ENCODE measurements around the gene ESX1.
"Not testable (repeated sequence)": the region's sequence is repeated elsewhere in the genome, so short reads cannot be mapped to it uniquely, and the experiment has no call there.

Gene ESX1

DNA sequence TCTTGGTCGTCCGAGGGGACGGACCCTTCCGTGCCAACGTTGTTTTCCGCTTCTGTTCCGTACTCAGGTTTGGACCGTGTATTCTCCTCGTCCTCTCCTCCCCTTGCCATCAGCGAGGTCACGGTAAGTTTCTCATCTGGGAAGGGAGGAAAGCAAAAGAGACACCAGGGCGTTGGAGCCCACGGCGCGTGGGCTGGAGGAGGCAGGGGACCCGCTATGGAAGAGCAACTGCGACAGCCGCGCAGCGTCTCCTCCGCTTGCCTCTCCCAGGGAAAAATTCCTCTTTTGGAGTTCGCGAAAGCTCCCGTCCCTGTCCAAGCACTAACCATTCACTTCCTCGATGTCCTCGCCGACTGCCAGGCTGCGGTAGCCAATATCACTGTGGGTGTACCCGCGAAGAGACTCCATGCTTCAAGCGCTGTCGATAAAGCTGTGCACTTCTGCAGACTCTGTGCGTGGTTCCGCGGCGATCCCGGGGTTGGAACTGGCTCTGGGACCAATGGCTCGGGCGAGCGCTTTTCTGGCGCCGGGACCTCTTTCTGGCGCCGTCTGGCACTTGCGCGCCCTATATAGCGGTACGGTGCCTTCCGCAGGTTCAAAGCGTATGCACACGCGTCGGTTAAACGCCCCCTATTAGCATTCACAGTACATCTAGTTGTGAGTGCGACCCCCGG lies at the start of gene ESX1:
Gene ESX1, minus strand, starts transcription at position 492 of the 674 bp plus-strand sequence. Its CDS starts 84 bp downstream, at position 408.
- no peak for DNase-seq (ENCODE audit: low read depth)

DNA sequence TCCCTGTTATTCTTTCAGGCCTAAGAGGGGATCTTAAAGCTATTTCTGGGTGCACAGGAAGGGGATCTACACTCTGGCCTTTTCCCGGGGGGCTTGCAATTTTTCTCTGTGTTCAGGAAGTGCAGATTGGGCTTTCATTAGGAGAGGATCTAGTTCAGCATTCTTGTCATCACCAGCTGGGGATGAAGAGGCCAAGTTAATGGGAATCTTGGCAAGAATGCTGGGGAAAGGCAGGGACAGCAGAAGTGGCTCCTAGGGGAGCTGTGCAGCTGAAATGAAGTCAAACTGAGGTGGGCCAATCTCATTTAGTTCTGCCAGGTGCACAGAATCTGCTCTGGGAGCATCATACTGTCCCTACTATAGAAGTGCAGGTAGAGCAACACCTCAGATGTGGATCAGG lies 40.9 kb upstream of the ESX1 start:
- DNase-seq (ENCODE audit: low read depth) = no peak

DNA sequence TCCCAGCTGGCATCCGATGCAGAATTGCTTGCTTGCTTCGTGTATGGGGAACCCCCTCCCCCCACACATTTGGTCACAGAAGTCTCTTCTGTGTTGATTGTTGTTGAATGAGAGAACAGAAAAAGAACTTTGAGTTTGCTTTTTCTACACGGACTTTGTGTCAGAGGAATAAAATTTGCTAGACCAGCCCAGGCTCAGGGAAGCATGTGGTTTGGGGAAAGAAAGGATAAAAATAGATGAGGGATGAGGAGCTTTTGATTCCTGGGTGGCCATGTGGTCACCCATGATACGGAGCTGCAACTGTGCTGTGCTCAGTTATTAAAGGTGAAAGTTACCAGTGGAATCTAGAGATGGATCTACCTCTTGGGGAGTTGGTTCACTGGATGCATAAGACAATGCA lies 34.2 kb upstream of the ESX1 start:
- DNase-seq (ENCODE audit: low read depth) = peak; percentile 9

DNA sequence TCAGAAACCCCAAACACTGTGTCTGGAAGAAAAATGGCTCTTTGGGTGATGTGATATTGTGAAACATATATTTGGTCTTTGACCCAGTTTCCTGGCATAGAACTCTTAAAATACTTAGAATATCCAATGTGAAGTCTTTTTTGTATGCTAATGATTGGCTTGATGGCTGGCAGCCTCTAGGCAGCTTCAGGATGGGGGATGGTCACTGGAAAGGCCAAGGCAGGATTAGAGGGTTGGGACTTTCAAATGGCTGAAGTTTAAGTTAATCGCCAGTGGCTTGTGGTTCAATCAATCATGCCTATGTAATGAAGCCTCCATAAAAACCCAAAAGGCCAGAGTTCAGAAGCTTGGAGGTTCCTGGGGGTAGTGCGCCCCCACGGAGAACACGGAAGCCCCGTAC lies 33.5 kb upstream of the ESX1 start:
- no peak for DNase-seq (ENCODE audit: low read depth)

DNA sequence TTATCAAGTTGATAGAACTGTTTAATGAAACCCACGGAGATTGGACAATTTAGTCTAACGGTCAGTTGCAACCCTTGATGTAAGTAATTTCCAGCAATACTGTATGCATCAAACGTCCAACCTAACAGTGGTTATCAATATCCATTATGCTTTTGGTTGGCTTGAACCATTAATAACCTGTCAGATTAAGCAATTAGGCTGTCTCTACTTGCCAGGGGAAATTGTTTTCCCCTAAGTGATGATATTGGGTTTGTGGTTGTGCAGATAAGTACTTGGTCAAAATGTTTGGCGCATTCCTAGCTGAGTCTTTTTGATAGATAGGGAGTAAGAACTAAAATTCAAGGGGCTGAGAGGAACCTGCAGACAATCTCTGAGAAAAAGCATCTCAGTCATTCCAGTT lies 30.5 kb upstream of the ESX1 start:
- no peak for DNase-seq (ENCODE audit: low read depth)

DNA sequence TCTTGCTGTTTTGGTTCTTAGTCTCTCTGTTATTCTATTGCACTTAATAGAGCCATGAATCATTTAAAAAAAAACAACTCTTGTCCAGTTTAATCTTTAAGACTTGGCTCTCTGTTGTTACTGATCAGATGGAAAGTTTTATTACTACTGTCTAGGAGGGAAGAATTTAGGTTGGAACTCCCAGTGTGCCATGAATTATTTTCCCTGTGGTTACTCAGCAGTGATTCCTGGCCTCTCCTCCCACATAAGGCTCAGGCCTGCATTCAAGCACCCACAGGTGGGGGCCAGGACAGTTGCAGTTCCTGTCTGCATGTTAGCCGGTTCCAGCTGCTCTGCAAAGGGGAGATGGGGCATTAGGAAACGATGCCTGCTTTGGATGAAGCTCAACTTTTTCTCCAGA lies 29.8 kb upstream of the ESX1 start:
- peak; percentile 20 for DNase-seq (ENCODE audit: low read depth)

DNA sequence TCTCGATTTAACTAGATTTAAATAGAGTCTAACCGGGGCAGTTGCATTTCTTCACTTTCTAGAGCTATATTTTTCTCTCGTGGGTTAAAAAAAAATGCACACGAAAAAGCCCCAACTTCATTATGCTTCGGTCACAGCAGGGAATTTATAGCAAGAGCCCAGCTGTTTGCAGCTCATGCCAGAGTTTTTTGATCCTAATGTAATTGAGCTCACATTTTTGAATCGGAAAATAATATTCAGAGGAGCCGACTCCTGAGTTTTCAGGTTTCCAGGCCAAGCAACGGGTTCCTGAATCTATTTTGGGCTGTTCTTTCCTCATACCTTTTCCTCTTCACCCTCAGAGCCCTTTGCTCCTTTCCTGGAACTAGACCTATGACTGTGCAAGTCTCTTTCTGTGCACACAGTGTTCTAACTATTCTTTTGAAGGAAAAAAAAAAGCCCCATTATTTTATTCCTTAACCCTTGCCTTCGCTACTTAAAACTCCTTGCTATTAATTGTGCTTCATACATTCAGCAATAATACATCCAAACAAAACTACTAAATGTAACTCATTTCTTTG lies 27.5 kb upstream of the ESX1 start:
- no peak for DNase-seq (ENCODE audit: low read depth)

DNA sequence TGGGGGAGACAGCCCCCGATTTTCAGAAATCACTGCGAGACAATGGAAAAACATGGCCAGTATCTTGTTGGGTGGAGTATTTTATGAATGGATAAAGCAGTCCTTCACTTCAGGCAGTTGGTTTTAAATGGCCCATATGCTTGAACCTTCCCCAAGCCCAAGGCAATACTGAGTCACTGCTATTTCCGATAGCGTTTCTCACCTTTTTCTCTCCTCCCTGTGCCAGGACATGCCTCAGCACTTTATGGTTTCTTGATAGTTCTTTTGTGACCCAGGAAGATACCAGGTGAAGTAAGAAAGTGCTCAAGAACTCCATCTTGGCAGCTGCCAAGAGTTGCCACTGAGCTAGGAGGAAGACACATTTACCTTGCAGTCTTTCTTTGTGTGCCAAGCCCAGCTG lies 26.8 kb upstream of the ESX1 start:
- no peak for DNase-seq (ENCODE audit: low read depth)

DNA sequence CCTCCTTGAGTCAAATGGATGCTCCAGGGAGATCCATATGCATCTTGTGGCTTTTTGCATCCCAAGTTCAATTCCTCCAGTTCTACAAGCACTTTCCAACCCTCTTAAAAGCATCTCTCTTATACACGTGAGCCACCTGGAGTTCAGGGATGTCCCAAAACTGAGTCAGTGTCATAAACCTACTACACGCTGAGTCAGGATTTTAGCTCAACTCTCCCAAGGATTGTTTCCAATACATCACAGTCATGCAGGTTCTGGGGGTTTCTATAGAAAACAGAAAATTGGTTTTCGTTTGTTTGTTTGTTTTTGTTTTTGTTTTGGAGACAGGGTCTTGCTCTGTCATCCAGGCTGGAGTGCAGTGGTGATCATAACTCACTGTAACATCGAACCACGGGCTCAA lies 25.9 kb upstream of the ESX1 start:
- no peak for DNase-seq (ENCODE audit: low read depth)

DNA sequence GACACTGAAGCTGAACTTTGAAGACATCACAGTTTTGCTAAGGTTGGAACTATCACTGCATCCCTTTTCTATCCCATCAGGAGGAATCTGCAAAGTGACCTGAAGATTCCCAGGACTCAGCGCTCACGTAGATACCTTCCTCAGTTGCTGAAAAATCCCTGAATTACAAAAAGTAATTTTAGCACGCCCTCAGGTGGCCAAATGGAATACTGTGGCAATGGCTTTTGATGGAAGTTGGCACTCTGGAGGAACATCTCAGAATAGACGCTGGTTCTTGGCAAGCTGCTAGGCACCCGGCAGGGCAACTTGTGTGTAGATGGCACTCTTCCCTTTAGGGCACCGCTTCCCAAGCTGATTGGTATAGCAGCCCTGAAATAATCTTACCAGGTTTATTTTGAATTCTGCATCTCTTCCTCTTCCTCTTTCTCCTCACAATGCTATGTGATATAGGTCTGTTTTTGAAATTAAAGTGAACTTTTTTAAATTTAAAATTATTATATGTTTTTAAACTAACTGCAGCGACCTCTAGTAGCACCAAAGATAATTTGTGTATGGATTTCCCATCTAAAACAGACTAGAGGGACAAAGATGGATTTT lies 16.3 kb upstream of the ESX1 start:
- peak; percentile 34 for DNase-seq (ENCODE audit: low read depth)

DNA sequence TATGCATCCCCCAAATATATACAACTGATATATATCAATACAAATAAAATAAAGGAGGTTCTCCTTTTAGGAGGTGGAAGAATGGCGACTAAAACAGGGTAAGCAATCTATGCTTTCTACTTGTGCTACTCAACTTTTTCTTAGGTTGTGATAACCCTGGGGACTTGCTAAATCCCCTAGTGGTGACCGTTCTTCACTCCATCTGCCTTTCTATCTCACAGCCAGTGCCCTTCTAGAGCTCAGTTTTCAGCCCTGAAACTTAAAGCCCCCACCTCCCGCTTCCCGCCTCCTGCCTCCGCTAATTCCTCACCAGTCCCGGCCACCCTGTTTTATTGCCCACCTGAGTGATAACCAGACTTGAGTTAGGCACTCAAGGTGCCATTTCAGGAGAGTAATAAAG lies 15.5 kb upstream of the ESX1 start:
- DNase-seq (ENCODE audit: low read depth) = no peak

DNA sequence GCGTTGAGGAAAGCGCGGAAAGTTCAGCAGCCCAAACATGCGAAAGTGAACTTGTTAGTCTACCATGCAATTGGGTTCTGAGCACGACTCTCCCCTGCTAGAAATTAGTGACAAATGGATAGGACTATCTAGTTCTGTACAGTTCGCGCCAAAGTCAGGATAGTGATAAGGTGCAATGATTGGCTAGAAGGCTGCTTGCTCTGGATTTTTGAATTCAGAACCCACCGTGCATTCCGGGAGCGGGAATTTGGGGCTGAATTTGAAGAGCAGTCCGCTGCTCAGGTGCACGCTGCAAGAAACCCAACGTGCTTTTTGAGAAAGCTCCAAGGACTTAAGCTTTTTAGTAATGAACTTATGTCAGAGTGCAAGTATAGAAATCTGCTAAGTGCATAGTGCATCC lies 732 bp upstream of the ESX1 start:
- no peak for DNase-seq (ENCODE audit: low read depth)

DNA sequence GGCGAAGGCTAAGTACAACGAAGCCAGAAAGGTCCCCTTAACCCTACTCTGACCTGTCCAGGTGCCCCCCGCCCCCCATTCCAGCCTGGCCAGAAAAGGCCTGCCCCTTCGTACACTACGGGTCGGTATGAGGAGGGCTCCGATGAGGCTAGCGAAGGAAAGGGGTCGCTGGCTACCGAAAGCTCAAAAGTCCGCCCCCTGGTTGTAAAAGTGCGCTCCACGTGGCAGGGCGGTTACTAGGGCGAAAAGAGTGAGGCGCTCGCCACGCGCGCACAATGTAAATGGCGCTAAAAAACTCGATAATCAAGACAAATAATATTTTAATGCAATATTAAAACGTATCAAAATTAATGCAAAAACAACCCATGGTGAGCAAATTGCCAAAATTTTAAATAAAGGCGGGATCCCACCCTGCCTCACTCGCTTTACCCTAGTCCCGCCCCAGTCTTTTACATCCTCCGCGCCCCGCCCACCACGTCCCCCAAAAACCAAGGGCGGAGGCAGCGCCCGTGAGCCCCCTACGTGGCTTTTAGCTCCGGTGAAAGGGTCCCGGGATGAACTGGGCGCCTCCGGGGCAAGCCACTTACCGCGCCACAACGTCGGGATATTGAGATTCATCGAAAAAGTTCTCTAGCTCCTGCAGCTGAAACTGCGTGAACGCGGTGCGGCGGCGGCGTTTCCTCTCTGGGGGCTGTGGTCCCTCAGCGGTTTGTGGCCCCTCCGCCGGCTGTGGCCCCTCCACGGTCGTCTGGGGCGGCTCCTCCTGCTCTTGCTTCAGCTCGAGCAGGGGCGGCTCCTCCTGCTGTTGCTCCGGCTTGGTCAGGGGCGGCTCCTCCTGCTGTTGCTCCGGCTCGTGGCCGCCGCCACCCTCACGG lies 929 bp downstream of the ESX1 start:
- DNase-seq (ENCODE audit: low read depth) = no peak

DNA sequence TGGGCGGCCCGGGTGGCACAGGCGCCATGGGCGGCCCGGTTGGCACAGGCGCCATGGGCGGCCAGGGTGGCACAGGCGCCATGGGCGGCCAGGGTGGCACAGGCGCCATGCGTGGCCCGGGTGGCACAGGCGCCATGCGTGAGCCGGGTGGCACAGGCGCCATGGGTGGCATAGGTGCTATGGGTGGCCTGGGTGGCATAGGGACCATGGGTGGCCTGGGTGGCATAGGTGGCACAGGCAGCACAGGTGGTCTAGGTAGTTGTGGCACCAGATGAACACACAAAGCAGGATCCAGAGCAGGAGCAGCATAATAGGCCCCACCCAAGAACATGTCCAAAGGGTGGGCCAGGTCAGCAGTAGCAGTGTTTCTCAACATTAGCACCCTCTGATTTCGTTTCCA lies 4.3 kb downstream of the ESX1 start:
- DNase-seq (ENCODE audit: low read depth) = no peak

DNA sequence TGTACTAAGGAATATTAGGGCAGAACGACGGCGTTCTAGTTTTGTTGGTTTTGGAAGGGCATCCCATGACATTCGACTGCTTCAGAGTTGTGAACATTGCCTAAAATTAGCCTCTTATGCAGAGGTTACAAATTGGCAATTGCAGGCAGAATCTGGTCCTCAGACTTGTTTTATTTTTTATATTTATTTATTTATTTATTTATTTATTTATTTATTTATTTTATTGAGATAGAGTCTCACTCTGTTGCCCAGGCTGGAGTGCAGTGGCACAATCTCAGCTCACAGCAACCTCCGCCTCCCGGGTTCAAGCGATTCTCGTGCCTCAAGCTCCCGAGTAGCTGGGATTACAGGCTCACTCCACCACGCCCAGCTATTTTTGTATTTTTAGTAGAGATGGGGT lies 24.7 kb downstream of the ESX1 start:
- not testable (repeated sequence) for DNase-seq (ENCODE audit: low read depth)

DNA sequence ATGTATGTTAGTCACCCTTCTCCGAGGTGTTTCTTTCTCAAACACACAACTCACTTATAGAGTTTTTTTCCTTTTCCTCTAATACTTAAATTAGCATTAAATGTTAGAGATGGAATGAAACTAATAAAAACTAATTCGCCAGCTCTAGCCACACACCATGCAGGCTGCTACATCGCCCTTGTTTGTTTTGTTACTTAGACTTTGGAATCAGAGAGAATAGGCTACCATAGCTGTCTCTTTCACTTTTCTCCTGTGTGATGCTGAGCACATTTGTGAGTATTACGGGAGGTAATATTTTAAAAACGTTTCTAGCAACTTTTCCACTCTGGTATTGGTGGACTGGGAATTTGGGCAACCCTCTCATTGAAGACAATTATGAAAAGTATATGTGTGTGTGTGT lies 43.5 kb downstream of the ESX1 start:
- no peak for DNase-seq (ENCODE audit: low read depth)

DNA sequence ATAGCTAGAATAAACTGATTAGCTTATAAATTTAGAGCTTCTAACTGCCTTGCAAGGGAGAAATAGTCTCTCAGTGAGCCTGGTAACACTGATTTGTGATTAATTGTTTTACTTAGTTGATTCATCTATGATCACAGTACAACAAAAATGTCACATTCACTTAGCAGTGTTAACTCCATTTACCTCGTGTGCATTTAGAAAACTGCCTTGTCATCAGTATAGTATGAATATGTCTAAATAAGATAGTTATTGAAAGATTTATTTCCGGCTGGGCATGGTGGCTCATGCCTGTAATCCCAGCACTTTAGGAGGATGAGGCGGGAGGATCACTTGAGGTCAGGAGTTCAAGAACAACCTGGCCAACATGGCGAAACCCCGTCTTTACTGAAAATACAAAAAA lies 49.2 kb downstream of the ESX1 start:
- no peak for DNase-seq (ENCODE audit: low read depth)
